Calu3 (cell line): ENCODE results near the gene NDST4. TPM values are rescaled to one million over a fixed set of nuclear protein-coding genes. Genes with fewer than 3 reads are reported as not detected.

Source experiments
- BruUV-seq: library from RNA; stranded (reverse); fragments of 400-500 nt; replicated peaks from 2 replicates; lab custom pipeline; 2021; lab: Mats Ljungman, UMichigan
- CTCF ChIA-PET: fragments of 300-600 bp; sonication (Branson Sonifier 250); formaldehyde crosslinking; loops from one replicate; lab custom pipeline; 2022; ENCODE audit warnings: antibody characterized with exemption; lab: Charles Lee
- DNase-seq: peaks from one replicate; pipeline ENCODE4 v3.0.0; 2022
- H3K27ac Mint-ChIP-seq: one replicate; pipeline ENCODE4 v1.8.0; 2022; ENCODE audit warnings: mixed read lengths; ENCODE audit not compliant: unreplicated experiment
- H3K27me3 Mint-ChIP-seq: one replicate; pipeline ENCODE4 v1.8.0; 2022; ENCODE audit warnings: mixed read lengths; ENCODE audit not compliant: unreplicated experiment
- H3K36me3 Mint-ChIP-seq: one replicate; pipeline ENCODE4 v1.8.0; 2022; ENCODE audit warnings: mild to moderate bottlenecking, moderate library complexity, mixed read lengths; ENCODE audit not compliant: insufficient read depth, unreplicated experiment
- H3K4me1 Mint-ChIP-seq: one replicate; pipeline ENCODE4 v1.8.0; 2022; ENCODE audit warnings: mild to moderate bottlenecking, low read depth, mixed read lengths; ENCODE audit not compliant: unreplicated experiment
- H3K4me3 Mint-ChIP-seq: one replicate; pipeline ENCODE4 v1.8.0; 2022; ENCODE audit warnings: mild to moderate bottlenecking, low read depth, moderate library complexity, mixed read lengths; ENCODE audit not compliant: unreplicated experiment
- H3K9me3 Mint-ChIP-seq: one replicate; pipeline ENCODE4 v1.8.0; 2022; ENCODE audit warnings: low read depth, mixed read lengths; ENCODE audit not compliant: unreplicated experiment
- intact Hi-C: fragments of 100-400 bp; cut with micrococcal nuclease; formaldehyde crosslinking; loops from one replicate; pipeline ENCODE4 v1.10.0; 2022; ENCODE audit not compliant: unreplicated experiment
- total RNA-seq: library from RNA; stranded (reverse); gene quantifications from 2 replicates; pipeline ENCODE4 v1.2.3, GENCODE V29; 2022
- TF ChIP-seq, protein P1 (sequence below): fragments of 200-600 bp; IDR thresholded peaks from one replicate; pipeline ENCODE4 v1.8.0; 2022; ENCODE audit warnings: antibody characterized with exemption; ENCODE audit not compliant: unreplicated experiment

Gene NDST4
- total RNA-seq, 1 experiment from 2014 or later = not detected

GRCh38 chr4:114900934-114901333, 212.5 kb downstream of the NDST4 start:
- TF ChIP-seq, protein P1, sequence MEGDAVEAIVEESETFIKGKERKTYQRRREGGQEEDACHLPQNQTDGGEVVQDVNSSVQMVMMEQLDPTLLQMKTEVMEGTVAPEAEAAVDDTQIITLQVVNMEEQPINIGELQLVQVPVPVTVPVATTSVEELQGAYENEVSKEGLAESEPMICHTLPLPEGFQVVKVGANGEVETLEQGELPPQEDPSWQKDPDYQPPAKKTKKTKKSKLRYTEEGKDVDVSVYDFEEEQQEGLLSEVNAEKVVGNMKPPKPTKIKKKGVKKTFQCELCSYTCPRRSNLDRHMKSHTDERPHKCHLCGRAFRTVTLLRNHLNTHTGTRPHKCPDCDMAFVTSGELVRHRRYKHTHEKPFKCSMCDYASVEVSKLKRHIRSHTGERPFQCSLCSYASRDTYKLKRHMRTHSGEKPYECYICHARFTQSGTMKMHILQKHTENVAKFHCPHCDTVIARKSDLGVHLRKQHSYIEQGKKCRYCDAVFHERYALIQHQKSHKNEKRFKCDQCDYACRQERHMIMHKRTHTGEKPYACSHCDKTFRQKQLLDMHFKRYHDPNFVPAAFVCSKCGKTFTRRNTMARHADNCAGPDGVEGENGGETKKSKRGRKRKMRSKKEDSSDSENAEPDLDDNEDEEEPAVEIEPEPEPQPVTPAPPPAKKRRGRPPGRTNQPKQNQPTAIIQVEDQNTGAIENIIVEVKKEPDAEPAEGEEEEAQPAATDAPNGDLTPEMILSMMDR = no peak
- CTCF ChIA-PET = interaction anchor here (0.7 kb wide), 1 partner anchor 790 kb away, joined by 3 read pairs; no protein-coding TSS in a partner anchor
- no peak for DNase-seq
- no TSS peak for BruUV-seq
- no peak overlapping the region for H3K27ac Mint-ChIP-seq
- no peaks in the 10 kb centered on the region for H3K27me3 Mint-ChIP-seq
- intact Hi-C loops = no loop called here
- no peaks in the 10 kb centered on the region for H3K36me3 Mint-ChIP-seq
- H3K4me3 Mint-ChIP-seq = no peak overlapping the region
- no peaks in the 10 kb centered on the region for H3K4me1 Mint-ChIP-seq
- H3K9me3 Mint-ChIP-seq = no peaks in the 10 kb centered on the region

- TF ChIP-seq, protein P1 = no peak
- Mint-ChIP-seq H3K36me3 (no peaks in the 10 kb centered on the region), H3K9me3 (no peaks in the 10 kb centered on the region), H3K4me3 (no peak overlapping the region), H3K27me3 (no peaks in the 10 kb centered on the region), H3K27ac (no peak overlapping the region), H3K4me1 (no peaks in the 10 kb centered on the region)
- intact Hi-C loops = no loop called here
- CTCF ChIA-PET = no interaction called here
- DNase-seq = no peak
- no TSS peak for BruUV-seq
These were observed 222.6 kb downstream of the NDST4 start for GRCh38 chr4:114890773-114891172.

- intact Hi-C loops = no loop called here
- no peak for DNase-seq
- Mint-ChIP-seq H3K27me3 (no peaks in the 10 kb centered on the region), H3K27ac (no peak overlapping the region), H3K4me3 (no peak overlapping the region), H3K4me1 (no peaks in the 10 kb centered on the region), H3K9me3 (no peaks in the 10 kb centered on the region), H3K36me3 (no peaks in the 10 kb centered on the region)
- no TSS peak for BruUV-seq
- TF ChIP-seq, protein P1 = no peak
- CTCF ChIA-PET = no interaction called here
These were observed 226.7 kb downstream of the NDST4 start for GRCh38 chr4:114886761-114887160.

DNA sequence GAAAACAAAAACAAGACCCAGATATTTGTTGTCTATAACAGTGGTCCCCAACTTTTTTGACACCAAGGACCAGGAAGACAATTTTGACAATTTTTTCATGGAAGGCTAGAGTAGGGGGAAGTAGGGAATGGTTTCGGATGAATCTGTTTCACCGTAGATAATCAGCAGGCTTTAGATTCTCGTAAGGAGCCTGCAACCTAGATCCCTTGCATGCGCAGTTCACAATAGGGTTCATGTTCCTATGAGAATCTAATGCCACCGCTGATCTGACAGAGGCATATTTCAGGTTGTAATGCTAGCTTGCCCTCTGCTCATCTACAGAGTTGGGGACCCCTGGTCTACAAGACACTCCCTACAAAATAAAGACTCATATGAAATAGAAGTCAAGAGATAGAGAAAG, 229.8 kb downstream of the NDST4 start:
- no peaks in the 10 kb centered on the region for H3K36me3 Mint-ChIP-seq
- no peaks in the 10 kb centered on the region for H3K27me3 Mint-ChIP-seq
- H3K4me1 Mint-ChIP-seq = no peaks in the 10 kb centered on the region
- no peaks in the 10 kb centered on the region for H3K9me3 Mint-ChIP-seq
- no peak for DNase-seq
- CTCF ChIA-PET = no interaction called here
- H3K4me3 Mint-ChIP-seq = no peak overlapping the region
- TF ChIP-seq, protein P1 = no peak
- BruUV-seq = no TSS peak
- no peak overlapping the region for H3K27ac Mint-ChIP-seq
- intact Hi-C loops = no loop called here
